H1 (cell line): ENCODE measurements around the gene PEX3. TPM values are rescaled to one million over a fixed set of nuclear protein-coding genes. Genes with fewer than 3 reads are reported as not detected.

ENCODE experiments used
- CTCF ChIA-PET: fragments of 300-600 bp; sonication (Branson Sonifier 250); formaldehyde crosslinking; loops from one replicate; lab custom pipeline; 2021; ENCODE audit not compliant: partially characterized antibody; lab: Charles Lee
- POLR2A ChIA-PET: fragments of 300-600 bp; sonication (Branson Sonifier 250); formaldehyde crosslinking; loops from one replicate; lab custom pipeline; 2021; ENCODE audit warnings: inconsistent platforms; ENCODE audit not compliant: partially characterized antibody; lab: Charles Lee
- DNase-seq, 2 experiments: peaks; one replicate each; pipeline versions ENCODE4 v3.0.0 to v3.0.0-alpha.2; 2010 to 2022; ENCODE audit warnings: low spot score in 2 of 2, low read depth in 1 of 2, mixed read lengths in 1 of 2
- FAIRE-seq: peaks from 2 replicates; lab custom pipeline; 2011; peaks lifted over from hg19 to GRCh38; lab: Jason Lieb, UNC
- H2AFZ ChIP-seq: 2 replicates; pipeline ENCODE4 v1.8.1; 2012; ENCODE audit warnings: low read length, inconsistent platforms
- H2AK5ac ChIP-seq: 2 replicates; pipeline ENCODE4 v1.6.1; 2013; ENCODE audit warnings: low read depth, low read length
- H2BK120ac ChIP-seq: replicated peaks from 2 replicates; pipeline ENCODE3; 2013; ENCODE audit warnings: low read depth, low read length, inconsistent platforms
- H2BK12ac ChIP-seq: 2 replicates; pipeline ENCODE4 v1.6.1; 2013; ENCODE audit warnings: low read depth, low read length
- H2BK15ac ChIP-seq: 2 replicates; pipeline ENCODE4 v1.6.1; 2013; ENCODE audit warnings: low read length
- H2BK20ac ChIP-seq: 2 replicates; pipeline ENCODE4 v1.6.1; 2013; ENCODE audit warnings: low read length
- H2BK5ac ChIP-seq: 2 replicates; pipeline ENCODE4 v1.6.1; 2013; ENCODE audit warnings: low read depth, low read length
- H3K14ac ChIP-seq: 2 replicates; pipeline ENCODE4 v1.6.1; 2013; ENCODE audit warnings: inconsistent platforms; ENCODE audit not compliant: insufficient read length
- H3K18ac ChIP-seq: 2 replicates; pipeline ENCODE4 v1.6.1; 2013; ENCODE audit warnings: low read length; ENCODE audit errors: extremely low read depth
- H3K23ac ChIP-seq: 2 replicates; pipeline ENCODE4 v1.6.1; 2013; ENCODE audit warnings: inconsistent platforms; ENCODE audit not compliant: insufficient read length
- H3K23me2 ChIP-seq: 2 replicates; pipeline ENCODE4 v1.6.1; 2013; ENCODE audit warnings: low read depth, low read length
- H3K27ac ChIP-seq: 2 replicates; pipeline ENCODE4 v1.6.1; 2011; ENCODE audit warnings: low read depth, low read length, inconsistent platforms
- H3K27me3 ChIP-seq, 4 experiments: replicated peaks in 1 of 4; 1 replicate in 1 of 4; 2 replicates in 3 of 4; pipeline versions ENCODE4 v1.6.1 to v1.8.1; 2011 to 2013; ENCODE audit warnings: low read length in 3 of 4, mild to moderate bottlenecking in 3 of 4, inconsistent platforms in 2 of 4, mixed read lengths in 2 of 4, moderate library complexity in 1 of 4; ENCODE audit not compliant: control insufficient read depth in 3 of 4, insufficient read depth in 3 of 4; ENCODE audit errors: extremely low read depth in 1 of 4
- H3K36me3 ChIP-seq, 4 experiments: 2 replicates each; pipeline versions ENCODE4 v1.6.1 to v1.8.1; 2011 to 2013; ENCODE audit warnings: mild to moderate bottlenecking in 4 of 4, low read length in 3 of 4, moderate library complexity in 2 of 4, control low read depth in 1 of 4, inconsistent platforms in 1 of 4; ENCODE audit not compliant: insufficient read depth in 4 of 4, control insufficient read depth in 2 of 4
- H3K4ac ChIP-seq: replicated peaks from 2 replicates; pipeline ENCODE3; 2013; ENCODE audit warnings: low read length, low read depth, mixed read lengths, inconsistent platforms; ENCODE audit not compliant: insufficient read length
- H3K4me1 ChIP-seq, 4 experiments: replicated peaks in 1 of 4; 1 replicate in 1 of 4; 2 replicates in 3 of 4; pipeline versions ENCODE4 v1.6.1 to v1.8.1; 2011 to 2013; ENCODE audit warnings: low read length in 3 of 4, inconsistent platforms in 2 of 4, mixed read lengths in 1 of 4; ENCODE audit not compliant: insufficient read depth in 4 of 4, control insufficient read depth in 3 of 4
- H3K4me2 ChIP-seq, 2 experiments: 2 replicates each; pipeline versions ENCODE4 v1.6.1 to v1.8.1; 2011 to 2013; ENCODE audit warnings: low read depth in 2 of 2, low read length in 2 of 2, control low read depth in 1 of 2, inconsistent platforms in 1 of 2, mild to moderate bottlenecking in 1 of 2; ENCODE audit not compliant: insufficient read depth in 1 of 2
- H3K4me3 ChIP-seq, 4 experiments: fragments of 200-600, 300-600 bp in 1 of 4; sonication (generic), shearing (Covaris generic), sonication (Bioruptor Twin) in 1 of 4; 2 replicates each; pipeline versions ENCODE4 v1.5.1 to v1.8.1; 2011 to 2016; ENCODE audit warnings: low read length in 4 of 4, low read depth in 3 of 4, control low read depth in 2 of 4, inconsistent platforms in 2 of 4, mild to moderate bottlenecking in 2 of 4, mixed read lengths in 1 of 4, moderate library complexity in 1 of 4; ENCODE audit not compliant: insufficient read depth in 2 of 4; ENCODE audit errors: extremely low read depth in 1 of 4
- H3K56ac ChIP-seq: replicated peaks from 2 replicates; pipeline ENCODE3; 2013; ENCODE audit warnings: low read depth, mild to moderate bottlenecking, mixed read lengths, low read length, inconsistent platforms; ENCODE audit not compliant: insufficient read length
- H3K79me1 ChIP-seq: 2 replicates; pipeline ENCODE4 v1.6.1; 2013; ENCODE audit warnings: low read depth, low read length, control low read depth
- H3K79me2 ChIP-seq, 2 experiments: 2 replicates each; pipeline versions ENCODE4 v1.6.1 to v1.8.1; 2012 to 2013; ENCODE audit warnings: low read length in 2 of 2, mild to moderate bottlenecking in 2 of 2, inconsistent platforms in 1 of 2; ENCODE audit not compliant: insufficient read depth in 2 of 2, control insufficient read depth in 1 of 2
- H3K9ac ChIP-seq, 4 experiments: replicated peaks in 1 of 4; 1 replicate in 1 of 4; 2 replicates in 3 of 4; pipeline versions ENCODE4 v1.6.1 to v1.8.1; 2011 to 2013; ENCODE audit warnings: low read depth in 3 of 4, low read length in 3 of 4, control low read depth in 2 of 4, mild to moderate bottlenecking in 2 of 4, moderate library complexity in 2 of 4, inconsistent platforms in 1 of 4; ENCODE audit errors: extremely low read depth in 1 of 4
- H3K9me3 ChIP-seq, 2 experiments: 2 replicates each; pipeline versions ENCODE4 v1.6.1 to v1.8.1; 2012 to 2013; ENCODE audit warnings: mild to moderate bottlenecking in 2 of 2, moderate library complexity in 2 of 2, control low read depth in 1 of 2, inconsistent platforms in 1 of 2, low read depth in 1 of 2, low read length in 1 of 2, mixed read lengths in 1 of 2; ENCODE audit not compliant: insufficient read depth in 2 of 2
- H4K20me1 ChIP-seq, 2 experiments: replicated peaks in 1 of 2; 2 replicates each; pipeline versions ENCODE3 to v1.8.1; 2011 to 2013; ENCODE audit warnings: inconsistent platforms in 2 of 2, low read length in 2 of 2, mild to moderate bottlenecking in 1 of 2; ENCODE audit not compliant: insufficient read depth in 2 of 2, control insufficient read depth in 1 of 2
- H4K5ac ChIP-seq: 2 replicates; pipeline ENCODE4 v1.6.1; 2013; ENCODE audit warnings: low read length, low read depth, mixed read lengths, inconsistent platforms; ENCODE audit not compliant: insufficient read length
- H4K8ac ChIP-seq: 2 replicates; pipeline ENCODE4 v1.8.0; 2013; ENCODE audit warnings: mild to moderate bottlenecking, moderate library complexity, low read length, inconsistent platforms; ENCODE audit not compliant: insufficient read depth; ENCODE audit errors: extremely low read depth
- H4K91ac ChIP-seq: replicated peaks from 2 replicates; pipeline ENCODE3; 2013; ENCODE audit warnings: low read length, mixed read lengths, inconsistent platforms; ENCODE audit not compliant: insufficient read length
- BRCA1 ChIP-seq: IDR thresholded peaks from 2 replicates; pipeline ENCODE4 v1.6.1; 2012; ENCODE audit warnings: low read depth, low read length, improper control_type of control experiment
- CREB1 ChIP-seq: IDR thresholded peaks from 2 replicates; pipeline ENCODE4 v1.6.1; 2012; ENCODE audit warnings: inconsistent platforms
- GTF2F1 ChIP-seq: IDR thresholded peaks from 2 replicates; pipeline ENCODE4 v1.6.1; 2012; ENCODE audit warnings: low read depth, low read length, improper control_type of control experiment, borderline replicate concordance
- PHF8 ChIP-seq: fragments of 200-600 bp; sonication (generic); conservative IDR thresholded peaks from 2 replicates; pipeline ENCODE4 v1.7.1; 2012; ENCODE audit warnings: low read depth, mild to moderate bottlenecking, inconsistent platforms, low read length, moderate library complexity
- WGBS, 2 experiments: shearing (Covaris generic) in 1 of 2; methylation state at CpG; one replicate each; pipeline versions ENCODE4 v1.1.6 to v1.1.7; 2013 to 2015; ENCODE audit warnings: low lambda C conversion rate in 2 of 2, mixed read lengths in 2 of 2, inconsistent platforms in 1 of 2, low coverage in 1 of 2, missing lambda C conversion rate in 1 of 2; ENCODE audit not compliant: insufficient replicate concordance in 2 of 2, insufficient coverage in 1 of 2, insufficient read length in 1 of 2; ENCODE audit errors: extremely low coverage in 1 of 2, missing lambda C conversion rate in 1 of 2; 5-methylcytosine and 5-hydroxymethylcytosine counted together
- polyA plus RNA-seq, 7 experiments: library from polyadenylated mRNA; depleted of rRNA in 3 of 7; stranded (reverse) in 5 of 7; unstranded in 2 of 7; fragments of >200 nt in 5 of 7; fragments of 200-250 nt in 2 of 7; gene quantifications; 1 replicate in 5 of 7; 2 replicates in 1 of 7; 4 replicates in 1 of 7; pipeline versions ENCODE4 v1.2.1 to v1.2.3, GENCODE V29; 2011 to 2013; ENCODE audit warnings: missing spikeins in 2 of 7, mixed read lengths in 2 of 7
- total RNA-seq: library from RNA; stranded (reverse); fragmentation: NEBNext Ultra II Directional; extraction: Animal tissue kit (Norgen Biotek cat#: 25700); gene quantifications from 2 replicates; pipeline ENCODE4 v1.2.1, GENCODE V29; 2021
- TF ChIP-seq, protein P1 (sequence below): IDR thresholded peaks from 2 replicates; pipeline ENCODE4 v1.6.1; 2011; ENCODE audit warnings: low read depth, mild to moderate bottlenecking, low read length; ENCODE audit not compliant: insufficient read depth

Gene PEX3
- total and polyA plus RNA-seq, 2 of the 8 experiments (the other 6 are each of a cell fraction or from before 2014, with no cell fraction given) = 8.0 to 16.8 TPM

DNA sequence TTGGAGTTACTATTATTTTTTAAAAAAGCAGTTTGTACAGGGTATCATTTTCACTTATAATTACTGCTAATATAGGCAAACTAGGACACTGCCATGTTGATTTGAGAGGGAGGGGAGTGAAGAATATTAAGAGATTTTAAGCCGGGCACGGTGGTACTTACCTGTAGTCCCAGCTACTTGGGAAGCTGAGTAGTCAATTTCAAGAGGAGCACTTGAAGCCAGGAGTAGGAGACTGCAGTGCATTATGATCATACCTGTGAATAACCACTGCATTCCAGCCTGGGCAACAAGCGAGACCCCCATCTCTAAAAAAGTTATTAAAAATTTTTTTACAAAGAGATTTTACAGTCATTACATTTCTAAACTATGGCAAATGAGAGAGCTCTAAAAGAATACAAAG, 35.8 kb upstream of the PEX3 start:
- Histone ChIP-seq H3K18ac (no peak overlapping the region), H3K27ac (no peak overlapping the region), H3K36me3 (no peaks in the 10 kb centered on the region), H2BK20ac (no peak overlapping the region), H3K79me1 (no peaks in the 10 kb centered on the region), H3K4me1 (no peaks in the 10 kb centered on the region; a peak in 1 of 7 replicates), H2BK5ac (no peak overlapping the region), H4K8ac (no peak overlapping the region), H3K23me2 (no peaks in the 10 kb centered on the region), H2BK15ac (no peak overlapping the region), H2BK12ac (no peak overlapping the region), H2AK5ac (no peak overlapping the region), H3K4ac (no peak overlapping the region), H3K14ac (no peak overlapping the region), H3K9me3 (no peaks in the 10 kb centered on the region; a peak in 1 of 4 replicates), H4K5ac (no peak overlapping the region), H3K4me2 (no peak overlapping the region), H4K91ac (no peak overlapping the region), H3K23ac (no peak overlapping the region), H3K56ac (no peak overlapping the region), H2BK120ac (no peak overlapping the region), H2AFZ (no peak overlapping the region), H3K79me2 (no peaks in the 10 kb centered on the region), H4K20me1 (no peaks in the 10 kb centered on the region), H3K27me3 (no peaks in the 10 kb centered on the region), H3K4me3 (no peak overlapping the region), H3K9ac (no peak overlapping the region)
- CTCF ChIA-PET = interaction anchor here (0.6 to 4.2 kb wide), 12 partner anchors 11 to 940 kb away, joined by 3 to 33 read pairs (median 3); no protein-coding TSS in a partner anchor
- 75% methylated on average over 3 of the region's 3 CpGs; no CpG with 5 or more reads in 1 of the 2 experiments for WGBS, 2 experiments
- DNase-seq (no peak), FAIRE-seq (no peak)
- POLR2A ChIA-PET = no interaction called here
- TF ChIP-seq PHF8 = no peak
- TF ChIP-seq BRCA1 = no peak
- TF ChIP-seq, protein P1, sequence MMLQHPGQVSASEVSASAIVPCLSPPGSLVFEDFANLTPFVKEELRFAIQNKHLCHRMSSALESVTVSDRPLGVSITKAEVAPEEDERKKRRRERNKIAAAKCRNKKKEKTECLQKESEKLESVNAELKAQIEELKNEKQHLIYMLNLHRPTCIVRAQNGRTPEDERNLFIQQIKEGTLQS = no peak
- TF ChIP-seq GTF2F1 = no peak
- no peak for TF ChIP-seq CREB1
